ENCODE measurements around the gene UTP25. TPM values are rescaled to one million over a fixed set of nuclear protein-coding genes. Genes with fewer than 3 reads are reported as not detected.

The UTP25 gene
- total RNA-seq, 2 donors from 2014 or later: 6.4 to 19.1 TPM

DNA sequence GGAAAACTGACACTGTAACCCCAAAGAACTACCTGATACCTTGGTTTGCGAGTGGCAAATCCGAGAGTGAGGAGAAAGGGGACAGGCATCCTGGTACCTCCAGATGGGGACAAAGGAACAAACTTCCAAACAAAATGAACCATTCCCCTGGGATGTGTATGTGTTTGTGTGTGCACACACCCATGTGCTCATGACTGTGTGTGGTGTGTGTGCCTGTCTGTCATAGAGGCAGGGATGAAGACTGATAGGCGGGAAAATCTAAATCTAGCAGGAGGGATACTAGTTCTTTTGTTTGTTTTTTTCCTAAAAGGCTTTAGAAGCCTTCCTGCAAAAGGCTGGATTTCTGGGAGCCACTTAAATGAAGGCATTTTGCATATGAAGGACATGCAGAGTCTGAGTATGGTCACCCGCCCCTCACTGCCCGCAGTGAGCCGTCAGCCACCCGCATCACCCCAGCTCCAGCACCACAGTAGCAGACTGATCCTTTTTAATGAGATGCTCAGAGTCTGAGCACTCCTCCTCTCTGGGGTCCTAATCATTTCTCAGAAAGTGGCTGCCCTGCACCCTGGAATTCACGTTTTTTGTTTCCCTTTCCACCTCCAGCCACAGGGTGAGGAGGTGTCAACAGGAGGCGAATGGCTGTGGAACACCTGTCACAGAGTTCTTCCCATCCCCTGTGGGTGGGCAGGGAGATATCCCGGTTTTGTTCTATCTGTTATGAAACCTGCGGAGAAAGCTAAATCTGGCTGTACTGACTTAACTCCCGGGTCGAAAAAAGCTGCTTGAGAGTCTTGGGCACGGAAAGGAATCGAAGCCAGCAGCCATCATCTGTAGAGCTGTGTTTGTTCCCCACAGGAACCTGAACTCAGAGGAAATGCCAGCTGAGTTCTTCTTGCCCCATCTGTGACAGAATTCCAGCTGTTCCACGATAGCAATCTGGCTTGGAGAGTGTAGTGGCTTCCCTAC lies 34.9 kb downstream of the UTP25 start:
- intact Hi-C loops (cut with DNase I): loop anchor here (5.0 kb wide), 1 partner anchor 125 kb away; no protein-coding TSS in a partner anchor
- no peak for DNase-seq (ENCODE audit: low spot score)

DNA sequence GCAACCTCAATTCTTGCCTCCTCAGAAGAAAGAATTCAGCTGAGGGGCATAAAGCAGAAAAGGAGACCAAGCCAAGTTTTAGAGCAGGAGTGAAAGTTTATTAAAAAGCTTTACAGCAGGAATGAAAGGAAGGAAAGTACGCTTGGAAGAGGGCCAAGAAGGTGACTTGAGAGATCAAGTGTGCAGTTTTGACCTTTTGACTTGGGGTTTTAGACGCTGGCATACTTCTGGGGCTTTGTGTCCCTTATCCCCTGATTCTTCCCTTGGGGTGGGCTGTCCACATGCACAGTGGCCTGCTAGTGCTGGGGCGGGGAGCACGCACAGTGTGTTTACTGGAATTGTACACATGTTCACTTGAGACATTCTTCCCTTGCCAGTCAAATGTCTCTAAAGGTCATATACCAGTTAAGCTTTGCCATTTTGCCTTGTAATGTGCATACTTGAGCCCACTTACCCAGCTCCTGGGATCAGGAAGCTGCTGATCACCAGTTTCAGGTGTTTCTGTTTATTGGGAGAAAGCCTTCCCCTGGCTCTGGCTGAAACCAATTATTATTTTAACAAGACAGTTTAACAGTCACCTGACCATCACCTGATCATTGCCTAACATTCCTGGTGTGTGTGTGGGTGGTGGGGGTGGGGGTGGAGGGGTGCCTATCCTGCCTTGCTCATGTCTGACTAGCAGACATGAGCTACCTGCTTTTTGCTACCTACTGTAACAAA lies 36.2 kb downstream of the UTP25 start:
- no peak for DNase-seq (ENCODE audit: low spot score)
- intact Hi-C loops (cut with DNase I): loop anchor here (5.0 kb wide), 1 partner anchor 123 kb away; no protein-coding TSS in a partner anchor

DNA sequence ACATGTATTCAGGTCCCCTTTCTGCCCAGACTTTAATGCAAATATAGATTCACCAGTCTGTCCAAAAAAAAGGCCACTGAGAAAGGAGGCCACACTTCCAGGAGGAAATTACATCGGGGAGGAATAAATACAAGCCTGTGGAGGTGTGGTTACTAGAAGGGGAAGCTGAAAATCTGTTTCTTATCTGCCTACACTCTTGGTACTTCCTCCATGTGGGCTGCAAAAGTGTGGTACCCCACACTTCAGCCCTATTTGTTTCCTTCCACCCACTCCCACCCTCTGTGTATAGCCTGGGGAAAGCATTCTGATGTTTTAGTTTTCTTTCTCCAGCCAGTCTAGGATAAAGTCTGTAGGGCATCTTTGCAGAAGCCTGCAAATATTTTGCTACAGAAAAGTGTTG lies 38.4 kb downstream of the UTP25 start:
- intact Hi-C loops (cut with DNase I): no loop called here
- no peak for DNase-seq (ENCODE audit: low spot score)

DNA sequence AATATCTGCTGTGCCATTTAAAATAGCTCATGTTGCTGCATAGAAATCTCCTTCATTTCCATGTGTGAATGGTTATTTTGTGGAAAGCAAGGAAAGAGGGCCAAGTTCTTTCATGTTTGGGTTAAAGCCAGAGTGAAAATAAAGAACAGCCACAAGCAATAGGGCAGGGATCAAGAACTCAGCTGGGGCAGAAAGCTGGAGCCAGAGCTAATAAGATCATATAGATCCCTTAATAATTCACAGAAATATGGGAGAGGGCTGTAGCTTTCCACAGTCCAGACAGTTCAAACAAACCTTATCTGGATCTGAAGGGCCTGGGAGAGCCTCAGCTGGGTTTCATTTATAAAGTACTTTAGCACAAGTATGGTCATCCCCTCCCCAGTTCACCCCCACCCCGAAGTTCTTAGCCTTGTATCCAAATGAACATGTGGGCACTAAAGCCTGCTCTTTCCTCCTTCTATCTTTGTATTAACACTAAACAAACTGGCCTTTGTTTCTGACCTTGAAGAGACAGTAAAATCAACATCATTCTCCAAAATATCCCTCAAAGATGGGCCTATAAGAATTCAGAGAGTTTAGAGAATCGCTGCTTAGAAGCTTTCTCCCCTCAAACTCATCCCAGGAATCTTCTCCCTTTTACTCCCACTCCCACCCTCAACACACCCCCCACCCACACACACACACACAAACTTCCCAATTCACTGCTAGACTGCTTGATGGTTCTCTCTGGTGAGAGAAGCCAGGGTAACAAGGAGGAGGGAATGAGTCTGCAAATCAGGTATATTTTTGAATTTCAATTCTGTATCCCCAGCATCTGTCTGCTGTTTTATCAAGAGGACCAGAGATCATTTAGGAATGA lies 41.7 kb downstream of the UTP25 start:
- DNase-seq (ENCODE audit: low spot score): no peak
- intact Hi-C loops (cut with DNase I): no loop called here

DNA sequence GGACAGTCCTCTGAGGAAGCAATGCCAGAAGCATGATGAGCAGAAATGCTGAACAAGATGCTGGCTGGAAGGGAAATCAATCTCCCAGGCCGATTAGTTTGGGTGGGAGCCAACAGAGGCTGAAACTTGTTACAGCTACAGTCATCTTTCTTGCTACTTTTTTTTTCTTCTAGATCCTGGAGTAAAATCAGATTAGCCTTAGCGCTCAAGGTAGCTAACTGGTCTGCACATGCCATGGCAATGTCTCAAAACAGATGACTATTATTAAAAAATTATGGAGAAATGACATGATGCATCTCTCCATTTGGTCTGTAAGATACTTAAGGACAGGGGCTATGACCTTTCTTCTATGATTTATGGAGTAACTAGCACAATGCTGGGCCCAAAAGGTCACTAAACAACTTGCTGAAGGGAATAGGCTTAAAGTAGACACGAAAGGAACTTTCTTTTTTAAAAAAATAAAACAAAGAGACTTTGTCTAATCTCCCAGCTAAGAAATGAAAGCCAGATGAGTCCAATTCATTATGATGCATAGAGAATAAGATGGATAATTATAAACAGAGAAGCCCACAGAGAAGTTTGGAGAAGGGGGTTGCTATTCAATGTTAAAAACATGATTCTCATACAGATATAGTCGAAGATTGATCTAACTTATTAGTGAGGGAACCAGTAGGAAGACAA lies 42.5 kb downstream of the UTP25 start:
- intact Hi-C loops (cut with DNase I): no loop called here

DNA sequence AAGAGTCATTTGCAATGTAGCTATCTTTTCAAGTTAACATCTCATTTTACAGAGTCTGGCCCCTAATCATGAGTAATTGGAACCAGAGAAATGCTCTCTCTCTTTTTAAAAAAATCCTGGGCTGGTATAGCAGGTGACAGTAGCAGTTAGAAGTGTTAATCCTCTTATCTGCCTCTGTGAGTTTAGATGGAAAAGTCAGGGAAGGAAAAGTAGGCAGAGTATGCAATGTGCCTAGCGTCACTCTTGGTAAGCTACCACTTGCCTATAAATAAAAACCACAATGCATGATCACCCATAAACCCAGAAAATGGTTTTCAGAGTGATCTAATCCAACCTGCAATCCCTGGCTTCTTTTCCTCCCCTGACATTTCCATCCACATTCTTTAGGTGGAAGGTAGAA lies 43.2 kb downstream of the UTP25 start:
- intact Hi-C loops (cut with DNase I): no loop called here
- DNase-seq (ENCODE audit: low spot score): no peak

More for the DNA sequence above, 42.5 kb downstream of the UTP25 start:
- DNase-seq (ENCODE audit: low spot score): no peak

DNA sequence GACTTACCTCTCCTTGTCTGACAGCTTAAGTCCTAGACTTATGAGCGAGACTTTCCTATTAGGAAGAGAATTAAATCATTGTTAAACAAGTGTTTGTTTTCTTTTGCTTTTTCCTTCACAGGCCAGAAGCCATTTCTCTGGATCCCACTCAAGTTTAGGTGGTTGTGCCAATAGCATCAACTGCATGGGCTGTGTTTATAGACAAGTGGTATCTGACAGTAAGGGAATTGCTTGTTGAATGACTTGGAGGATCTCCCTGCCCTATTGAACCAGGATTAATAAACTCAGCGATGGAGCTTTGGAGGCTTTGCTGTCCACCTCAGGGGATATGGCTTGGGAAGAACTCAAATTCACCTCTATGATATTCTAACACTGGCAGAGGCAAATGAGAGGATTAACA lies 43.7 kb downstream of the UTP25 start:
- no peak for DNase-seq (ENCODE audit: low spot score)
- intact Hi-C loops (cut with DNase I): no loop called here

DNA sequence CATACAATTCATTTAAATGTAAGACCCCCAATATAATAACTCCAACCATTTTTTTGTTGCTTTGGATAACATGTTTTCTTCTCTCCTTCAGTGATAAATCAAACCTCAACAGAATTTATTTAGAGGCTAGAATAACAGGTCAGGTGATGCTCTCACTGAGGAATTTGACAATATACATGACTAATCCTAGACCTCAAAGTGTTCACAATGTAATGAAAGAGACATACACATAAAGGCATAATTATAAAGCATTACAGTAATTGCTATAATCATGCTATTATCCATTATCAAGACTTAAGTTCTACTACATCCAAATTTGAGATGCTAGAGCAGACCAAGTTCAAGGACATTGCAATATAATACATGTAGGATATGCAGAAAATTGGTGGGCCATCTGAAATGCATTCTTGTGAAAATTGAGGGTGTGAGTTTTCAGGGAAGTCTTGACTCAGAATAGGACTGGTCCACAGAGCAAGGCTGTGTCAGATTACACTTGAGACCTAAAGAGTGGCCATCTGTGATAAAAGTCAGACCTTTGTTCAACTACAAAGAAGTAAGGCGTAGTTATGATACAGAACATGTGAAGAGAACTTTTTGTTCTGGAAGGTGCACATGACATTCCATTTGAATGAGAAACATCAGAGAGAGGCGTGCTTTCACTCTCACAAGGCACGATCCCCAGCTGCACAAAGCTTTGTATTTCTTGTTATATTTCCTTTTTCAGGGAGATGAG lies 45.5 kb downstream of the UTP25 start:
- DNase-seq (ENCODE audit: low spot score): no peak
- intact Hi-C loops (cut with DNase I): no loop called here

DNA sequence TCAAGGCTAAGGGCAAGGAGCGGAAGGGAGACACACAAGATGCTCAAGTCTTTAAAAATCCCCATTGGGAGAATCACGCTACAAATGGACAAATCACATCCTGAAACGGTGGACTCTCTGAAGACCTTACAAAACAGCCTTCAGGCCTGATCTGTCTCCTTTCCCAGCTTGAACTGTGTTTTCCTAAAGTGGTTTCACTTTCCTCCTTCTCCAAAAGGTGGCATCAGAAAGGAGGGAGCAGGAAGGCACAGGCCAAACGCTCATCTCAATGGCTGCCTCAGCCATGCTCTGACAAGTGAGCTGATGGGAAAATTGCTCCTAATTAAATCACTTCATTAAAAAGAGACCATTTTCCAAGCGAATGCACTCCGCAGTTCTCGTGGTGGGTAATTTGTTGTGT lies 47.7 kb downstream of the UTP25 start:
- no peak for DNase-seq (ENCODE audit: low spot score)
- intact Hi-C loops (cut with DNase I): loop anchor here in 1 of 2 donors (5.0 kb wide), 1 partner anchor 947 kb away; no protein-coding TSS in a partner anchor

DNA sequence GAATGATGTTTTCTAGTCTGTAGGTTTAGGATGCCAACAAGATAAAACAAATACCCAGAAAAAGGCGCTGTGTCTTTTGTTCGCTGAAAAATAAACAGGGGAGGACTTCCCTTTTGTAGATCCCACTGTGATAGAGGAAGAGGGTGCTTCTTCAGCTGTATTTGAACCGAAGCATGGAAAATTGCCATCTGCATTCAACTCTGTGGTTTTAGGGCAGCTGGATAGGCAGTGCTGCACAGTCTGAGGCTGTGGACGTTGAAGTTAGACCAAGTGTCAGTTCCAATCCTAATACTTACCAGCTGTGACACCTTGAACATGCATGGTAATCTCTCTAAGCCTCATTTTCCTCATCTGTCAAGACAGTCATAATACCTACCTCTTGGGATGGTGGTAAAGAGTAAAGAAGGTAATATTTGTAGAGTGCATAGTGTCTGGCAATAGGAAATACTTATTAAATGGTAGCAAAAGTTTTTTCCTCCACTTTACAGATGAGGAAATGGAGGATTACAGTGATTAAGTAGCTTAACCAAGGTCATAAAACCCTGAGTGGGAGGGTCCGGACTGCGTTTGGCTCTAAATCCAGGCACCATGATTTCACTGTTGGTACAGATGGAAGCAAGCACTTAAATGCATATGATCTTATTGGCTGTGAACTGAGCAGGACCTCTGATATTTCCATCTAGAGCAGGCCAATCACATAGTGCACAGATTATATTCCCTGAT lies 48.5 kb downstream of the UTP25 start:
- intact Hi-C loops (cut with DNase I): loop anchor here in 1 of 2 donors (5.0 kb wide), 1 partner anchor 946 kb away; no protein-coding TSS in a partner anchor
- DNase-seq (ENCODE audit: low spot score): no peak

DNA sequence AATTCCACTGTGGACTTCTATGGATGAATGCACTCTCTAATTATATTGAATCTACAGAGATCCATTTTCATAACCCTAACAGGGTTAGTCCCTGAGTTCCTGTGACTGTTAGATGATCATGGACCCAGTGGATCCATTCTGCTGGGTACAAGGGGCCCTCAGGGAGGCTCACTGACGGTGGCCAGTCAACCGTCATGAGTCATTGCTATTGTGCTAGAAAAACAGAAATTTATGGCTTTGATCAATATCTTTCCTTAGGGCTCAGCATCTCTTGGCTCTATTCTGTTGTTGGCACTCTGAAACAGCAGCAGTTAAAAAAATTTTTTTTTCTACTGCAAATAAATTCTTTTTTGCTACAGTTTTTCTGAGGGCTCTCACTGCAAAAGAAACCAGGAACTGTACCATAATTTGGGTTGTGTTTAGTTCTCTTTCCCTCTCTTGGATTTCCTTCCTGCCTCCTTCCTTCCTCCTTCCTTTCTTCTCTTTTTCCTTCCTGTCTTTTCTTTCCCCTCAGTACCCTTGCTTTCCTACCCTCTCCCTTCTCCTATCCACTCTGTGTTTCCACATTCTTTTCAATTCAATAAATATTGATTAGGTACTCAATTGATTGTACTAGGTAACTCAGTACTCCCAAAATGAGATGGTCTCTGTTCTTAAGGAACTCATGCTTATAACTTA lies 49.5 kb downstream of the UTP25 start:
- intact Hi-C loops (cut with DNase I): loop anchor here in 1 of 2 donors (5.0 kb wide), 1 partner anchor 945 kb away; no protein-coding TSS in a partner anchor
- DNase-seq (ENCODE audit: low spot score): no peak

DNA sequence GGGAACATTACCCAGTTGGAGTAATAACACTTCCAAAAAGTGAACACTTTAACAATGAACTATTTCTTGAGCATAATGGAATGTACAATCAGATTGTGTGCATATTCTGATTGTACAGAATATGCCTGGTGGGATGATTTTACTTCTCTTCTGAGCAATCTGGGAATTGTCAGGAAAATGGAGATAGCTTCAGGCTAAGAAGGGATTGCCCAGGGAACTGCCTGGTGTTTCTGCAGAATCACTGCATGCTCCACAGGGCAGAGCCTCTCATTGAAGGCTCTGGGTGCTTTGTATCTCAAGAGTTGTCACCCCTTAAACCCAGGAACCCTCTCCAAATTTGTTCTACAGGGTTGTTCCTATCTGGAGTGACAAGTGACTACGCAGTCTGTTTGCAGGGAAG lies 51.2 kb downstream of the UTP25 start:
- intact Hi-C loops (cut with DNase I): loop anchor here in 1 of 2 donors (5.0 kb wide), 1 partner anchor 943 kb away; no protein-coding TSS in a partner anchor
- no peak for DNase-seq (ENCODE audit: low spot score)

DNA sequence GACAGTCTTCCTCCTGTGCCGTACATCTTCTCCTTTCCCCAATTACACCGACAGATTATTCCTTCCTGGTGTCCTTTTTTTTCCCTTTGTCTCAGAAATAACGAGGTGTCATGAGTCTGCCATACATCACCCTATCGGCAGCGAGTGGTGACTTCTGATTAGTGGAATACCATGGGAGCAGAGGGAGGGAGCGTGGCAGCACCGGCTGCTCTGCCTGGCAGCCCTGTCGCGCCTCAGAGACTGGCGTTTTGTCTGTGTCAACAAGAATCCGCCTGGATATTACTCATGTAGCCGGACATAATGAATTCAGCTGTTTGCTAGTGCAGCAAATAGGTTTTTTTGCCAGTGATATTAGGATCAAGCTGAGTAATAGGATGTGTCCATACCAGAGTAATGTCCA lies 51.8 kb downstream of the UTP25 start:
- intact Hi-C loops (cut with DNase I): loop anchor here in 1 of 2 donors (5.0 kb wide), 1 partner anchor 943 kb away; no protein-coding TSS in a partner anchor
- DNase-seq (ENCODE audit: low spot score): no peak

DNA sequence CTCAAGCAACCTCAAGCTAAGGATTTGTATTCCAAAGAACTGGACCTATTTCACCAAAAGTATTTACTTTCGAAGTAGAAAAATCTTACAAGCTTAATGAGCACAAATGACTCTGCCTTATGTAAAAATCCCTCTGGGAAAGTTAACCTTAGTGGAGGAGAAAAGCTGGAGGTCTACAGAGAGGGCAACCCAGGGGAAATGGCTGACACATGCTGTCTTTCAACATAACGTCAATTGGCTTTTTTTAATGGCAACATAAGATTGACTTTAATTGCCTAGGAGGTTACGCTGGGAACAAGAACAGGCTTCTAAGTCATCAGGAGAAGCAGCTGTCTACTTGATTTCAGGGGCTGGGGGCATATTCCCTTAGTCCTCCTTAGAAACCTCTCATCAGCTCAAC lies 52.3 kb downstream of the UTP25 start:
- intact Hi-C loops (cut with DNase I): no loop called here
- DNase-seq (ENCODE audit: low spot score): no peak

DNA sequence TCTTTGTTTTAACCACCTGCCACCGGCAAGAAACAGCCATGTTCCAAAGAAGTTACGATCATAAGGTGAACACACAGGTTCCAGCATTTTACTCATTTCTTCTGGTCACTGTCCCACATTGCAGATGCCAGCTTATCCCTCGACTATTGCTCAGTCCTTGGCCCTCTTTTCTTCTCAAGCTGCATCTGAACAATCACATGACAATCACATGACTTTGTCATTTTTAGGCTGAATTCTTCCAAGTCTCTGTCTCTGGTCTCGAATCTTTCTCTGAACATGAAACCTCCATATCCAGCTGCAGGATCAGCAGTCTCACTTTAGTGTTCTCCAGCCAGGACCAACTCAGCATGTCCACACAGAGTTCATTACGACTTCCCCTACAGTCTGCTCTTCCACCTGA lies 53.8 kb downstream of the UTP25 start:
- intact Hi-C loops (cut with DNase I): loop anchor here in 1 of 2 donors (1.0 kb wide), 1 partner anchor 20 kb away; no protein-coding TSS in a partner anchor
- no peak for DNase-seq (ENCODE audit: low spot score)

DNA sequence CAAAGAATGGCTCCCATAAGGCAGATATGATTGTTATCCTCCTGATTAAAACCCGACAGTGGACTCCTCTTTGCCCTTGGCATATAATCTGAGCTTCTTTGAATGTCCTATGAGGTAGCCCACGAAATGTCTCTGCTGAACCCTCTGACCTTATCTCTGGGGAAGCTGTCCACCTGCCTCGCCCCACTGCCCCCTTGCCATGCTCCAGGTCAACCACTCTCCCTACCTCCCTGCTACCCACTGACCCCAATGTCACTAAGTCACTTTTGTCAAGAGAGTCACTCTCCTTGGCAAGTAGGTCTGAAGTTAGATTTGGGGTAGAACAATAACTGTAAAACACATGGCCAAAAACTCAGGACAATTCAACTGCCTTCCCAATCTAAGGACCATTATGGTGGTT lies 54.5 kb downstream of the UTP25 start:
- intact Hi-C loops (cut with DNase I): no loop called here
- DNase-seq (ENCODE audit: low spot score): no peak

DNA sequence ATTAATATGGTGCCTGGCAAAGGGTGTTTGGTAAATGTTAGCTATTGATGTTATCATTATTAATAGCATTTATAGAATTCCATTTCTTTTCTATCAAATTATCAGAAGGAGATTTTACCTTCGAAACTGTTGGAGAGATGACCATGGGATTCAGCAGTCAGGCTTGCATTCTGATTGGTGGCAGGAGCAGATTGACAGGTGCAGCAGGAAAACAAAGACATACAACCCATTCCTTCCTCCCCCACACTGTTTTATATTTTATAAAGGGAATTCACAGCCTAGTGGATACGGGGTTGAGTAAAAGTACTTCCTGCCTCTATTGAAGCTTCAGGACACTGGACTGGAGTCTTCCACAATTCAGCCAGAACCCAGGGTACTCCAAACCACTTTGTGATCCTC lies 55.2 kb downstream of the UTP25 start:
- intact Hi-C loops (cut with DNase I): no loop called here
- no peak for DNase-seq (ENCODE audit: low spot score)
